NCI-H1417 treated with DMSO at 0.1 percent for 48 hours (cell line): ENCODE results near the gene PIP5K1A.
"Not testable (repeated sequence)": the region's sequence is repeated elsewhere in the genome, so short reads cannot be mapped to it uniquely, and the experiment has no call there.

Experiments used
- DNase-seq: peaks from one replicate; lab custom pipeline; 2025; lab: John Stamatoyannopoulos, UW

PIP5K1A gene

DNA sequence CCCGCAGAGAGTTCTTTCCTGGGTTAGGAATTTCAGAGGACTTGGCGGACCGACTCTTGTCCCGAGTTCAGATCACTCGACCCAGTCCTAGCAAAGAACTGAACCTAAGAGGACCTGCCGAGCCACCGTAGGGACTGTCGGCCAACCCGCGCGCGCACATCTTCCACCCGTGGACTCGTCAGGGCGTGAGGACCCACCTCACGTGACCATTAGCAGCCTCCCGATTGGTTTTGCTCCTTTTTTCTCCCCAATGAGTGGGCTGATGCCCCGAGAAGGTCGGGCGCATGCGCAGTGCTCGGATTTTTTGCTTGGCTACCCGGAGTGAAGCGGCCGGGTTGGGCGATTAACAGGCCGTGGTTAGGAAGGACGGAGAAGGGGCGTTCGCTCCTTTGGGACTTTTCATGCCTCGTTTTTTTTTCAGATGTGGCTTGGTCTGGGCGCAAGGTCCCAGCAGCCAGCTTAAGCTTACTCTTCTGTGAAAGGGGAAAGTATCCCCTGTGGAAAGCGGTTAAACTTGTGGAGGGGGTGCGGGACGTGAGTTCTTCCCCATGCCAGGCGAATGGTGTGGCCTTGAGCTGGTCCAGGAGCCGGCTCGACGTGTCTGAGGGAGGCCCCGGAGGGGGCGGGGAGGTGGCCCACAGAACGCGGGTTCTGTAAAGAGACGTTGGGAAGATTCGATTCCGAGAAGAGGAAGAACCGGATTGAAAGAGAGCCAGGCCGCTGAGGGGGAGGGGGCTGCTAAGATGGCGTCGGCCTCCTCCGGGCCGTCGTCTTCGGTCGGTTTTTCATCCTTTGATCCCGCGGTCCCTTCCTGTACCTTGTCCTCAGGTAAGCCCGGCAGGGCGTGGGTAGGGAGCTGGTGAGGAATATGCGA is at the start of gene PIP5K1A:
Gene PIP5K1A (plus strand): TSS at position 299 of the 874 bp plus-strand sequence. CDS start 445 bp downstream, at position 744.
- DNase-seq: peak; percentile 88

- DNase-seq: no peak
Observed at GRCh38 chr1:151156515-151156819, 41.9 kb upstream of the PIP5K1A start, which contains the start of gene TNFAIP8L2. Gene TNFAIP8L2, plus strand, starts transcription at chr1:151156649. Its CDS starts 2,049 bp downstream, at chr1:151158698.

- no peak for DNase-seq
Observed at GRCh38 chr1:151157067-151157531, 41.3 kb upstream of the PIP5K1A start.

- DNase-seq: no peak
Observed at GRCh38 chr1:151158326-151158725, 40.0 kb upstream of the PIP5K1A start.

- no peak for DNase-seq
Observed at GRCh38 chr1:151158751-151159251, 39.6 kb upstream of the PIP5K1A start.

DNA sequence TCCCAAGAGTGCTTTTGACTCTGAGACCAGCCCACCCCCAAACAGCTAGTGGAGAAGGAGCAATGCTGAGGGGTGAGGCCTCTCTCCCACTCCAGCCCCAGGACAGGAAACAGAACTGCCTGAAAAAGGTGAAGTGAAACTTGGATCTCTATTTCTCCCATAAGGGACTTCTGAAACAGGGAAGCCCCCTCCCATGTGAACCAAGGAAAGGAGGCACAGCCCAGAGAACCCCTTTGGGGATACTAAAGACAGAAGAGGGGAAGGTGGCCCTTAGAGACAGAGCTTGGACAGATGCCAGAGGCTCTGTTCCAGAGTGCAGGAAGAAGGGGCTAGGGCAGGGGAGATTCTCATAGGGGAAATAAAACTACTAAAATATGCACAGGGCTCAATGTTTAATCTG is 39.0 kb upstream of the PIP5K1A start:
- DNase-seq: no peak

DNA sequence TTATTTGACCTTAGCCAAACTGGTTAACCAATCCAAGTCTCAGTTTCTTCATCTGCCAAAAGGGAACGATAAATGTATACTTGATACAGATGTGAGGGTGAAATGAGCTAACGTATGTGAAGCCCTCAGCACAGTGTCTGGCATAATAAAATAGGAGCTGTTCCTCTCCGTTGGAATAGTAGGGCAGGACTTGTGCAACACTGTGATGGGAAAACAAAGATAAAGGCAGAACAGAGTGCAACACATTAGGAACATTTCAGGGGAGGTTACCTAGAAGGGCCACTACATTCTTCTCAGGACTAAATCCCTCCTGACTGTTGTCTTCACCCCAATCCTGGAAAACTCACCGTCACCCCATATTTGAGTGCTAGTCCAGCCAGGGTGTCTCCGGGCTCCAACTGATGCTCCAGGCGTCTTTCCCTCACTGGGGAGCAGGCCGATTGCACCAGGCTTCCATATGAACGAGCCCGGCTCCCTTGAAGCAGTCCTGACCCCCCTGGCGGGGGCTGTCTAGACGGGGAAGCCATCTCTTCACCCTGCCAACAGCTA is 33.5 kb upstream of the PIP5K1A start:
- no peak for DNase-seq

- DNase-seq: no peak
Observed at GRCh38 chr1:151165281-151165737, 33.0 kb upstream of the PIP5K1A start.

DNA sequence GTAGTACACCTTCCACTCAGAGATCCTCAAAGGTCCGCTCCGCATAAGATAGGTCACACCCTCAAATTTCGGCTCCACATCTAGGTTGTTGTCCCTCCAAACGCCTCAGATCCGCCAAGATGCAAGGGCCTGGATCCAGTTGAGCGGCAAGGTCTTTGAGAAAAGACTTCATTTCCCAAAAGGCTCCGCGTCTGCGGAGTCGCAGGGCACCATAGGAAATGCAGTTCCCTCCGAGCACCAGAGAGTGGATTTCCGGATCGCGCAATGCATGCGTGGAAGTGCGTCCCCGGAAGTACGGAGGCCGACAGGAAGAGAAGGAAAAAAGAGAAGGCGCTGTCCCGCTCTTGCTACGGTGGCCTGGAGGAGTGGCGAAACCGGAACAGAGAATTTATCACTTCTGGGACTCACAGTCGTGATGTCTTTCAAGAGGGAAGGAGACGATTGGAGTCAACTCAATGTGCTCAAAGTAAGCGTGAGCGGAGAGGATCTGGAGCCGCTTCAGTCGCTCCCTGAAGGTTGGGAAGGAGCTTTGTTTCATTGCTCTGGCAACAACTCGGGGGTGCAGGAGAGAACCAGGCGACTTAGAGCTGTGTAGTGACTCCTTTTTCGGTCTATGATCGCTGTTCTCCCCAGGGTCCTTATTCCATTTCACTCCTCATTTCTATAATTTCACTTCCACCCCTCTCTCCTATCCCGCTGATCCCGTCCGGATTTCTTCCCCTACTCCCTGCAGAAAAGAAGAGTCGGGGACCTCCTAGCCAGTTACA is 32.4 kb upstream of the PIP5K1A start, which contains the start of the genes LYSMD1 and SCNM1:
Gene LYSMD1 (minus strand): TSS at position 165 of the 767 bp plus-strand sequence. CDS start 644 bp downstream, outside the sequence.
Gene SCNM1 (plus strand): TSS at position 407 of the 767 bp plus-strand sequence. CDS start 9 bp downstream, at position 416.
- DNase-seq: peak; percentile 86

DNA sequence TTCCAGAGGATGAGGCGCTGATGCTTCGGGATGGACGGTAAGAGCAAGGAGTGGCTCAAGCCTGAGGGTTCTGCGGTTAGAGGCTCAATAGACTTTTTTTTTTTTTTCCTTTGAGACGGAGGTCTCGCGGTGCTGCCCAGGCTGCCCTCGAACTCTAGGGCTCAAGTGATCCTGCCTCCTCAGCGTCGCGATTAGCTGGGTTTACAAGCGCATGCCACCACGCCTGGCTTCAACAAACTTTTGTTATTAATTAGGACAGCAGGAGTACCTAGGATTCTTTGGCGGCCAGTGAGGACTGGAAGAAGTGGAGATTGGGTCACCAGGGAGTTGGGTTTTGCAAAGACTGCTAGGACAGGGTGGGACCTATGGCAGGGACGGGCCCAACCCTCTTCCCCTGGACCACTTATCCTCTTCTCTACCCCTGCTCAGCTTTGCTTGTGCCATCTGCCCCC is 31.8 kb upstream of the PIP5K1A start:
- DNase-seq: no peak

DNA sequence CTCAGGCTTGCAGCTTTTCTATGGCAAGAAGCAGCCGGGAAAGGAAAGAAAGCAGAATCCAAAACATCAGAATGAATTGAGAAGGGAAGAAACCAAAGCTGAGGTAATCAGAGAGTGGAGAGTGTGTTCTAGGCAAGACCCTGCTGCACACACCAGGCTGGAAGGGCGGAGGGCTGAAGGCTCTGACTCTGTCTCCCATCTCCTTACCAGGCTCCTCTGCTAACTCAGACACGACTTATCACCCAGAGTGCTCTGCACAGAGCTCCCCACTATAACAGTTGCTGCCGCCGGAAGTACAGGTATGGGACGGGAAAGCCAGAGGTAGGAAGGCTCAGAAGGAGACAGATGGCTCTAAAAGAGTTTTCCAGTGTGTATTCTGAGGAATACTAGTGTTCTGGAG is 31.2 kb upstream of the PIP5K1A start:
- no peak for DNase-seq

GRCh38 chr1:151171190-151171589 is 27.2 kb upstream of the PIP5K1A start:
- DNase-seq: no peak

- no peak for DNase-seq
Observed at GRCh38 chr1:151175041-151175741, 23.2 kb upstream of the PIP5K1A start.

DNA sequence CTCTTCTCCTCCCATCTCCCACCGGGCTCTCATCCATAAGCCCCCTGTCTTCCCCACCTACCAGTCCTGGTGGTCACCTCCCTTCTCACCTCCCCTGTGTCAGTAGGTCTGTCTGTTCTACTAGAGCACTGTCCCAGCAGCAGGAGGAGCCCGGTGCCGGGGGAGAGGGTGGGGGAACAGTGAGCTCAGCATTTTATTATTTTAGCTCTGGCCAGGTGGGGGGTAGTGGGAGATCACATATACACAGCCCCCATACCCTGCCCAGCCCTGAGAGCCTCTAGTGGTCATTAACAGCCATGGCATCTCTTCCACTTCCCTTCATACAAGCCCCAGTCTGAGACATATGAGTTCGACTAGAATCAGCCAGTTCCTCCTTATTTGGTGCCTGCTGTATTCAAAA is 22.5 kb upstream of the PIP5K1A start, which contains the start of gene TMOD4:
Gene TMOD4 (minus strand): TSS at position 119 of the 400 bp plus-strand sequence. CDS start 1,106 bp downstream, outside the sequence.
- DNase-seq: no peak

- no peak for DNase-seq
Observed at GRCh38 chr1:151176514-151177045, 21.8 kb upstream of the PIP5K1A start.

- no peak for DNase-seq
Observed at GRCh38 chr1:151184211-151184610, 14.1 kb upstream of the PIP5K1A start.

- no peak for DNase-seq
Observed at GRCh38 chr1:151187205-151187604, 11.1 kb upstream of the PIP5K1A start.

- not testable (repeated sequence) for DNase-seq
Observed at GRCh38 chr1:151188667-151189066, 9.7 kb upstream of the PIP5K1A start.

GRCh38 chr1:151189637-151190445 is 8.5 kb upstream of the PIP5K1A start, which contains the start of gene VPS72:
Gene VPS72, minus strand, starts transcription at chr1:151190197. Its CDS starts 76 bp downstream, at chr1:151190121.
- DNase-seq: peak; percentile 76

GRCh38 chr1:151192047-151192446 is 6.3 kb upstream of the PIP5K1A start:
- DNase-seq: no peak
